GM19397 (cell line): ENCODE results near the gene TEX26.

Source experiments
- ATAC-seq: cut with Tn5 transposase; IDR thresholded peaks from one replicate; pipeline ENCODE4 v1.9.1; 2021; ENCODE audit warnings: mild to moderate bottlenecking, moderate library complexity; ENCODE audit not compliant: unreplicated experiment

The TEX26 gene

GRCh38 chr13:30932481-30933353 is at the start of gene TEX26:
Gene TEX26, plus strand, starts transcription at chr13:30932656. Its CDS starts 60 bp downstream, at chr13:30932716.
- ATAC-seq, result no peak

GRCh38 chr13:30882996-30883766 is 49.3 kb upstream of the TEX26 start:
- no peak for ATAC-seq

- no peak for ATAC-seq
Observed at GRCh38 chr13:30884543-30884942, 47.9 kb upstream of the TEX26 start.

- no peak for ATAC-seq
Observed at GRCh38 chr13:30889196-30889690, 43.2 kb upstream of the TEX26 start.

- no peak for ATAC-seq
Observed at GRCh38 chr13:30892966-30893365, 39.5 kb upstream of the TEX26 start.

GRCh38 chr13:30895773-30896172 is 36.7 kb upstream of the TEX26 start:
- ATAC-seq, result no peak

GRCh38 chr13:30898070-30898469 is 34.4 kb upstream of the TEX26 start:
- no peak for ATAC-seq

GRCh38 chr13:30898678-30899241 is 33.7 kb upstream of the TEX26 start:
- ATAC-seq, result no peak

- no peak for ATAC-seq
Observed at GRCh38 chr13:30900436-30900835, 32.0 kb upstream of the TEX26 start.

- no peak for ATAC-seq
Observed at GRCh38 chr13:30900952-30901749, 31.3 kb upstream of the TEX26 start.

- ATAC-seq, result no peak
Observed at GRCh38 chr13:30904043-30904442, 28.4 kb upstream of the TEX26 start.

GRCh38 chr13:30905932-30906383 is 26.5 kb upstream of the TEX26 start, which contains the start of gene MEDAG:
Gene MEDAG, plus strand, starts transcription at chr13:30906271. Its CDS starts 245 bp downstream, at chr13:30906516.
- ATAC-seq, result no peak

GRCh38 chr13:30906411-30907051 is 25.9 kb upstream of the TEX26 start:
- ATAC-seq, result no peak

GRCh38 chr13:30907121-30907861 is 25.2 kb upstream of the TEX26 start:
- no peak for ATAC-seq

- no peak for ATAC-seq
Observed at GRCh38 chr13:30908416-30908980, 24.0 kb upstream of the TEX26 start.

GRCh38 chr13:30910676-30911075 is 21.8 kb upstream of the TEX26 start:
- no peak for ATAC-seq

- ATAC-seq, result no peak
Observed at GRCh38 chr13:30915691-30916541, 16.5 kb upstream of the TEX26 start.

- ATAC-seq, result no peak
Observed at GRCh38 chr13:30916991-30917390, 15.5 kb upstream of the TEX26 start.
